NB4 (cell line): Measurements from ENCODE around the gene CSNK2A1.

Experiments
- MYC ChIP-seq: IDR thresholded peaks from 2 replicates; pipeline ENCODE4 v1.6.1; 2011; ENCODE audit warnings: low read depth, low read length
- POLR2A ChIP-seq: IDR thresholded peaks from 2 replicates; pipeline ENCODE4 v1.6.1; 2011; ENCODE audit warnings: mild to moderate bottlenecking; ENCODE audit not compliant: insufficient read length; ENCODE audit errors: extremely low read depth
- TF ChIP-seq, protein P1 (sequence below): IDR thresholded peaks from one replicate; pipeline ENCODE4 v1.5.1; 2012; ENCODE audit warnings: low read depth, low read length

DNA sequence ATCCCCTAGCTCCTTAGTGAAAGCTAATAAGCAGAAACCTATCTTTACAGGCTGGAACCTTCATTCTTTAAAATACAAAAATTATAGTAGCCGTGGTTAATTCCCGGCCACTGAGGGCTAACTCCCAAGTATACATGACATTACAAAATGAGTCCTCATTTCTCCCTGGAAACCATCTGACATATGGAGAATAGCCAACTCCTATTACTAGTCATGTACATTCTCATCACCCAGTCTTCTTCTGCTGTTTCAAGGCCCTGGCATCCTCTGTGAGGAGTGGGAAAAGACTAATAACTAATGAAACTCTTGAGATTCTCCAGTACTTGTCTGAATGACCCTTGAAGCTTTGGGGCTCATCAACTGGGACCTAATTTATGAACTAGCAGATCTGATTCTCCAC is 30.2 kb downstream of the CSNK2A1 start:
- TF ChIP-seq, protein P1, sequence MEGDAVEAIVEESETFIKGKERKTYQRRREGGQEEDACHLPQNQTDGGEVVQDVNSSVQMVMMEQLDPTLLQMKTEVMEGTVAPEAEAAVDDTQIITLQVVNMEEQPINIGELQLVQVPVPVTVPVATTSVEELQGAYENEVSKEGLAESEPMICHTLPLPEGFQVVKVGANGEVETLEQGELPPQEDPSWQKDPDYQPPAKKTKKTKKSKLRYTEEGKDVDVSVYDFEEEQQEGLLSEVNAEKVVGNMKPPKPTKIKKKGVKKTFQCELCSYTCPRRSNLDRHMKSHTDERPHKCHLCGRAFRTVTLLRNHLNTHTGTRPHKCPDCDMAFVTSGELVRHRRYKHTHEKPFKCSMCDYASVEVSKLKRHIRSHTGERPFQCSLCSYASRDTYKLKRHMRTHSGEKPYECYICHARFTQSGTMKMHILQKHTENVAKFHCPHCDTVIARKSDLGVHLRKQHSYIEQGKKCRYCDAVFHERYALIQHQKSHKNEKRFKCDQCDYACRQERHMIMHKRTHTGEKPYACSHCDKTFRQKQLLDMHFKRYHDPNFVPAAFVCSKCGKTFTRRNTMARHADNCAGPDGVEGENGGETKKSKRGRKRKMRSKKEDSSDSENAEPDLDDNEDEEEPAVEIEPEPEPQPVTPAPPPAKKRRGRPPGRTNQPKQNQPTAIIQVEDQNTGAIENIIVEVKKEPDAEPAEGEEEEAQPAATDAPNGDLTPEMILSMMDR, result no peak
- TF ChIP-seq MYC, result no peak
- TF ChIP-seq POLR2A, result no peak
